ENCODE results near the gene PPP5C.
"Not testable (repeated sequence)": the region's sequence is repeated elsewhere in the genome, so short reads cannot be mapped to it uniquely, and the experiment has no call there.

PPP5C gene

GRCh38 chr19:46346821-46347571, at the start of gene PPP5C:
Gene PPP5C (plus strand): TSS chr19:46347087. CDS start chr19:46347097, 10 bp downstream.
- DNase-seq = peak; percentile 87

- no peak for DNase-seq
Measured at GRCh38 chr19:46297700-46298478, 49.0 kb upstream of the PPP5C start.

- no peak for DNase-seq
Measured at GRCh38 chr19:46298479-46299003, 48.3 kb upstream of the PPP5C start.

- no peak for DNase-seq
Measured at GRCh38 chr19:46299004-46299509, 47.8 kb upstream of the PPP5C start.

GRCh38 chr19:46299695-46300094, 47.2 kb upstream of the PPP5C start:
- DNase-seq = no peak

GRCh38 chr19:46303322-46303690, 43.6 kb upstream of the PPP5C start:
- DNase-seq = no peak

GRCh38 chr19:46303691-46304397, 43.0 kb upstream of the PPP5C start:
- no peak for DNase-seq

- no peak for DNase-seq
Measured at GRCh38 chr19:46306501-46306900, 40.4 kb upstream of the PPP5C start.

GRCh38 chr19:46308510-46308909, 38.4 kb upstream of the PPP5C start:
- DNase-seq = no peak

- no peak for DNase-seq
Measured at GRCh38 chr19:46309056-46309455, 37.8 kb upstream of the PPP5C start.

- no peak for DNase-seq
Measured at GRCh38 chr19:46311444-46311843, 35.4 kb upstream of the PPP5C start.

- not testable (repeated sequence) for DNase-seq
Measured at GRCh38 chr19:46313540-46314469, 33.1 kb upstream of the PPP5C start.

- DNase-seq = no peak
Measured at GRCh38 chr19:46317339-46317738, 29.5 kb upstream of the PPP5C start.

GRCh38 chr19:46319613-46320012, 27.3 kb upstream of the PPP5C start:
- no peak for DNase-seq

GRCh38 chr19:46320559-46320958, 26.3 kb upstream of the PPP5C start:
- DNase-seq = no peak

- no peak for DNase-seq
Measured at GRCh38 chr19:46321653-46322052, 25.2 kb upstream of the PPP5C start.

GRCh38 chr19:46323227-46323626, 23.7 kb upstream of the PPP5C start:
- DNase-seq = not testable (repeated sequence)

- DNase-seq = no peak
Measured at GRCh38 chr19:46324277-46324676, 22.6 kb upstream of the PPP5C start.

- no peak for DNase-seq
Measured at GRCh38 chr19:46326608-46327007, 20.3 kb upstream of the PPP5C start.

GRCh38 chr19:46328079-46328478, 18.8 kb upstream of the PPP5C start:
- DNase-seq = no peak

- DNase-seq = no peak
Measured at GRCh38 chr19:46330319-46330918, 16.5 kb upstream of the PPP5C start.

- DNase-seq = no peak
Measured at GRCh38 chr19:46337487-46337886, 9.4 kb upstream of the PPP5C start.
